HEK293T (cell line): ENCODE measurements around the gene MAD1L1.

Source experiments
- BHLHE40 ChIP-seq: fragments of 450-650 bp; IDR thresholded peaks from 2 replicates; pipeline ENCODE4 v1.6.1; 2016; ENCODE audit warnings: mild to moderate bottlenecking, moderate library complexity, borderline replicate concordance
- SP1 ChIP-seq: fragments of 450-650 bp; IDR thresholded peaks from 2 replicates; pipeline ENCODE4 v1.6.1; 2017
- SUZ12 ChIP-seq: fragments of 450-650 bp; IDR thresholded peaks from 2 replicates; pipeline ENCODE4 v1.6.1; 2016; ENCODE audit warnings: mild to moderate bottlenecking
- TARDBP ChIP-seq: fragments of 450-650 bp; IDR thresholded peaks from 2 replicates; pipeline ENCODE4 v1.6.1; 2016

DNA sequence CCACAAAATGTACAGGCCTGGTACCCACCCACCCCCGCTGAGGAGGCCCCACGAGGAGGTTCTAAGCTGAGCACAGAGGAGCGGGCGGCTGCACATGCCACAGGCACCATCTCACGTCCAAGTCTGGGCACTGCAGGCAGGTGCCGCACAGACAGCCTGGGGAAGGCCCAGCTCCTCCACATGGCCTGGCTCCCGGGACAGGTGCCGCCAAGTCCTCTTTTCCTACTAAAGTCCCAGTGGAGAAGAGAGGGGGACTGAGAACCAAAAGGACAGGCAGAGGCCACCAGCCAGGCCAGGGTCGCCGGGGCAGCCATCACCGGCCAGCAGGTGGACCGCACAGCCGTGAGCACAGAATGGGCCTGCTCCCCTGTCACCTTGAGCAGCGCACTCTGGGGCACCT is 91.1 kb downstream of the MAD1L1 start:
- TF ChIP-seq SP1 (no peak), TARDBP (no peak), BHLHE40 (no peak), SUZ12 (no peak)
